B cell (primary cell): ENCODE measurements around the gene PCBP2. TPM values are rescaled to one million over a fixed set of nuclear protein-coding genes. Genes with fewer than 3 reads are reported as not detected.
"Not testable (repeated sequence)": the region's sequence is repeated elsewhere in the genome, so short reads cannot be mapped to it uniquely, and the experiment has no call there.

Experiments
- ATAC-seq: fragments of 200-7000 bp; cut with Tn5 transposase; one replicate; pipeline ENCODE4 v1.10.0; 2021; ENCODE audit warnings: low read depth, mild to moderate bottlenecking, moderate number of reproducible peaks, moderate library complexity
- CTCF ChIA-PET: fragments of 350-600 bp; sonication (Branson Sonifier 250); formaldehyde crosslinking; loops from one replicate; lab custom pipeline; 2021; ENCODE audit warnings: antibody characterized with exemption, inconsistent platforms; lab: Charles Lee
- POLR2A ChIA-PET: fragments of 350-600 bp; sonication (Branson Sonifier 250); formaldehyde crosslinking; loops from one replicate; lab custom pipeline; 2021; ENCODE audit warnings: antibody characterized with exemption; lab: Charles Lee
- DNase-seq: peaks from one replicate; pipeline ENCODE4 v3.0.0; 2013
- H2AFZ ChIP-seq: 2 replicates; pipeline ENCODE4 v1.6.1; 2012; ENCODE audit warnings: mild to moderate bottlenecking, low read depth, low read length; ENCODE audit not compliant: insufficient read depth, poor library complexity, severe bottlenecking
- H3K27ac ChIP-seq, 2 donors: 1 replicate in 1 of 2; 2 replicates in 1 of 2; pipeline ENCODE4 v1.5.1; 2012 to 2013; ENCODE audit warnings: low read length in 2 of 2, mild to moderate bottlenecking in 2 of 2, moderate library complexity in 1 of 2
- H3K27me3 ChIP-seq, 4 experiments: fragments of 200-600 bp in 1 of 4; sonication (generic) in 1 of 4; replicated peaks in 1 of 4; 1 replicate in 2 of 4; 2 replicates in 2 of 4; pipeline versions ENCODE4 v1.6.1 to v1.7.0; 2013 to 2016; ENCODE audit warnings: low read length in 3 of 4, mild to moderate bottlenecking in 2 of 4, mixed read lengths in 1 of 4, moderate library complexity in 1 of 4; ENCODE audit not compliant: insufficient read depth in 4 of 4, control insufficient read depth in 3 of 4; ENCODE audit errors: control extremely low read depth in 1 of 4
- H3K36me3 ChIP-seq, 2 experiments: replicated peaks in 1 of 2; 1 replicate in 1 of 2; 2 replicates in 1 of 2; pipeline versions ENCODE4 v1.6.1 to v1.7.1; 2013; ENCODE audit warnings: low read length in 1 of 2; ENCODE audit not compliant: insufficient read depth in 2 of 2, control insufficient read depth in 1 of 2; ENCODE audit errors: control extremely low read depth in 1 of 2, extremely low read depth in 1 of 2
- H3K4me1 ChIP-seq, 2 donors: fragments of 200-600 bp in 1 of 2; sonication (generic) in 1 of 2; 1 replicate in 1 of 2; 2 replicates in 1 of 2; pipeline versions ENCODE4 v1.5.1 to v1.6.1; 2013 to 2017; ENCODE audit warnings: low read length in 2 of 2; ENCODE audit not compliant: control insufficient read depth in 2 of 2, insufficient read depth in 2 of 2
- H3K4me2 ChIP-seq: replicated peaks from 2 replicates; pipeline ENCODE3; 2012; ENCODE audit warnings: mild to moderate bottlenecking, low read depth, low read length; ENCODE audit not compliant: poor library complexity, severe bottlenecking
- H3K4me3 ChIP-seq, 5 experiments: fragments of 200-600 bp in 1 of 5; sonication (generic) in 1 of 5; 1 replicate in 3 of 5; 2 replicates in 2 of 5; pipeline versions ENCODE4 v1.5.1 to v1.7.0; 2011 to 2016; ENCODE audit warnings: low read length in 4 of 5, mild to moderate bottlenecking in 4 of 5, low read depth in 2 of 5, control low read depth in 1 of 5, moderate library complexity in 1 of 5; ENCODE audit not compliant: insufficient read depth in 1 of 5; ENCODE audit errors: control extremely low read depth in 1 of 5, extremely low read depth in 1 of 5
- H3K79me2 ChIP-seq: fragments of 200-600 bp; sonication (generic); one replicate; pipeline ENCODE4 v1.6.0; 2016; ENCODE audit warnings: low read length; ENCODE audit not compliant: control insufficient read depth, insufficient read depth
- H3K9ac ChIP-seq: fragments of 200-600 bp; sonication (generic); 2 replicates; pipeline ENCODE4 v1.6.1; 2017; ENCODE audit warnings: mild to moderate bottlenecking, low read length, moderate library complexity
- H3K9me3 ChIP-seq, 3 donors: one replicate each; pipeline versions ENCODE4 v1.6.1 to v1.7.1; 2013; ENCODE audit warnings: low read length in 2 of 3; ENCODE audit not compliant: control insufficient read depth in 2 of 3, insufficient read depth in 1 of 3; ENCODE audit errors: control extremely low read depth in 1 of 3
- H4K20me1 ChIP-seq: 2 replicates; pipeline ENCODE4 v1.6.0; 2012; ENCODE audit warnings: mild to moderate bottlenecking, low read length; ENCODE audit not compliant: insufficient read depth, control insufficient read depth, poor library complexity, severe bottlenecking
- H3K27ac Mint-ChIP-seq: one replicate; pipeline ENCODE4 v1.8.0; 2021; ENCODE audit warnings: mixed read lengths
- H3K27me3 Mint-ChIP-seq: one replicate; pipeline ENCODE4 v1.8.0; 2021; ENCODE audit warnings: mixed read lengths
- H3K4me1 Mint-ChIP-seq: one replicate; pipeline ENCODE4 v1.8.0; 2021; ENCODE audit warnings: mixed read lengths
- H3K4me3 Mint-ChIP-seq: one replicate; pipeline ENCODE4 v1.8.0; 2021; ENCODE audit warnings: mixed read lengths
- H3K9me3 Mint-ChIP-seq: one replicate; pipeline ENCODE4 v1.8.0; 2022; ENCODE audit warnings: mixed read lengths; ENCODE audit not compliant: insufficient read depth
- EZH2 ChIP-seq: IDR thresholded peaks from 2 replicates; pipeline ENCODE4 v1.6.1; 2012; ENCODE audit warnings: borderline replicate concordance, low read depth, mild to moderate bottlenecking, moderate library complexity, low read length; ENCODE audit not compliant: insufficient read depth, poor library complexity, severe bottlenecking
- WGBS: methylation state at CpG from one replicate; pipeline ENCODE4 v1.1.5; 2013; ENCODE audit warnings: missing lambda C conversion rate; ENCODE audit not compliant: insufficient coverage; 5-methylcytosine and 5-hydroxymethylcytosine counted together
- intact Hi-C: fragments of 100-400 bp; cut with micrococcal nuclease; formaldehyde crosslinking; loops from one replicate; pipeline ENCODE4 v1.10.0; 2022
- polyA minus RNA-seq: library from RNA; depleted of rRNA, polyadenylated mRNA; stranded (reverse); fragments of >200 nt; gene quantifications from 2 replicates; pipeline ENCODE4 v1.2.3, GENCODE V29; 2012
- polyA plus RNA-seq: library from polyadenylated mRNA; depleted of rRNA; stranded (reverse); fragments of >200 nt; gene quantifications from 2 replicates; pipeline ENCODE4 v1.2.3, GENCODE V29; 2012
- total RNA-seq, 2 donors: library from RNA; stranded (reverse); fragments of 120-200 nt in 1 of 2; gene quantifications; 1 replicate in 1 of 2; 2 replicates in 1 of 2; pipeline versions ENCODE4 v1.2.3 to v1.2.4, GENCODE V29; 2013 to 2022
- TF ChIP-seq, protein P1 (sequence below): fragments of 200-600 bp; IDR thresholded peaks from one replicate; pipeline ENCODE4 v1.8.0; 2022; ENCODE audit warnings: antibody characterized with exemption, mild to moderate bottlenecking

The PCBP2 gene
- 916 and 944 TPM in 2 replicates for total RNA-seq
- total RNA-seq (2013): 198 TPM
- 492 and 630 TPM in 2 replicates for polyA plus RNA-seq
- polyA minus RNA-seq: 289 and 389 TPM in 2 replicates

DNA sequence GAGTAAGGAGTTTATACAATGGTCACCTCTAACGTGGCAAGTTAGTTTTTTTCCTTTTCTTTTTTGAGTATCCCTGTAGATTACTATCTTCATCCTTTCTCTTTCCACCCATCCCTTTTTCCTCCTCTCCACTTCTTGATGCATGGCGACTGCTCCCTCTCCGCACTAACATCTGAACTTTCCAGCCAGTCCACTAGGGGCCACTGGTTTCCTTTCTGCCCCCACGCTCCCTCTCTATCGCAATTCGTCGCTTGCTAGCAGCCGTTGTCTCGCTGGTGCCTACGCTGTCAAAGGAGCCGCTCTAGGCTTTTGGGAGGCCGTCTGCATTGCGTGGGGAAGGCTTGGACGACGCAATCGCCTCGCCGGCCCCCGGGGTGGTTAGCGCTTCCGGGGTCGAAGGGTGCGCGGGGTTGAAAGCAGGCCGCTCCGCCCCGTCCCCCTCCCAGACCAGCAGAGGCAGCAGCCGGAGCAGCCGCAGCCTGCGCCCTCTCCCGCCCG lies at the start of gene PCBP2:
TSS of gene PCBP2 (plus strand) at position 442 of the 498 bp plus-strand sequence. CDS start 2,699 bp downstream, outside the sequence.
- TF ChIP-seq, protein P1, sequence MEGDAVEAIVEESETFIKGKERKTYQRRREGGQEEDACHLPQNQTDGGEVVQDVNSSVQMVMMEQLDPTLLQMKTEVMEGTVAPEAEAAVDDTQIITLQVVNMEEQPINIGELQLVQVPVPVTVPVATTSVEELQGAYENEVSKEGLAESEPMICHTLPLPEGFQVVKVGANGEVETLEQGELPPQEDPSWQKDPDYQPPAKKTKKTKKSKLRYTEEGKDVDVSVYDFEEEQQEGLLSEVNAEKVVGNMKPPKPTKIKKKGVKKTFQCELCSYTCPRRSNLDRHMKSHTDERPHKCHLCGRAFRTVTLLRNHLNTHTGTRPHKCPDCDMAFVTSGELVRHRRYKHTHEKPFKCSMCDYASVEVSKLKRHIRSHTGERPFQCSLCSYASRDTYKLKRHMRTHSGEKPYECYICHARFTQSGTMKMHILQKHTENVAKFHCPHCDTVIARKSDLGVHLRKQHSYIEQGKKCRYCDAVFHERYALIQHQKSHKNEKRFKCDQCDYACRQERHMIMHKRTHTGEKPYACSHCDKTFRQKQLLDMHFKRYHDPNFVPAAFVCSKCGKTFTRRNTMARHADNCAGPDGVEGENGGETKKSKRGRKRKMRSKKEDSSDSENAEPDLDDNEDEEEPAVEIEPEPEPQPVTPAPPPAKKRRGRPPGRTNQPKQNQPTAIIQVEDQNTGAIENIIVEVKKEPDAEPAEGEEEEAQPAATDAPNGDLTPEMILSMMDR: peak; percentile 84
- TF ChIP-seq EZH2: no peak
- intact Hi-C loops: loop anchor here (1.0 to 5.0 kb wide), 12 partner anchors 10 to 276 kb away; partner anchors contain the start of genes AAAS, CALCOCO1, CSAD and MYG1
- Mint-ChIP-seq H3K4me3 (peak within 1 kb of the TSS; percentile 97), H3K27ac (peak within 1 kb of the TSS; percentile 99), H3K4me1 (peaks cover 27% of the 10 kb centered on the region), H3K27me3 (no peaks in the 10 kb centered on the region), H3K9me3 (no peaks in the 10 kb centered on the region)
- H3K27ac ChIP-seq: peak within 1 kb of the TSS; percentile 90 to 94
- no peaks in the 10 kb centered on the region for H3K9me3 ChIP-seq
- DNase-seq (peak; percentile 98), ATAC-seq (peak; percentile 90)
- H3K4me3 ChIP-seq: peak within 1 kb of the TSS; percentile 67 to 92 (median 85)
- peaks cover 51% of the 10 kb centered on the region for H4K20me1 ChIP-seq
- POLR2A ChIA-PET: interaction anchor here (0.6 kb wide), 1 partner anchor 31 kb away, joined by 7 read pairs; no protein-coding TSS in a partner anchor
- H2AFZ ChIP-seq: peak within 1 kb of the TSS; percentile 58
- peak within 1 kb of the TSS; percentile 78 for H3K4me2 ChIP-seq
- H3K36me3 ChIP-seq: peaks cover 15 to 34% of the 10 kb centered on the region in 2 experiments
- peaks cover 15 to 20% of the 10 kb centered on the region in 2 donors for H3K4me1 ChIP-seq
- no peaks in the 10 kb centered on the region for H3K27me3 ChIP-seq
- CTCF ChIA-PET: interaction anchor here (0.6 to 1.6 kb wide), 5 partner anchors 12 to 226 kb away, joined by 3 to 8 read pairs (median 5); partner anchors contain the start of gene AAAS
- H3K79me2 ChIP-seq: peaks cover 51% of the 10 kb centered on the region
- peak within 1 kb of the TSS; percentile 97 for H3K9ac ChIP-seq
- 0% methylated on average over 20 of the region's 32 CpGs for WGBS

DNA sequence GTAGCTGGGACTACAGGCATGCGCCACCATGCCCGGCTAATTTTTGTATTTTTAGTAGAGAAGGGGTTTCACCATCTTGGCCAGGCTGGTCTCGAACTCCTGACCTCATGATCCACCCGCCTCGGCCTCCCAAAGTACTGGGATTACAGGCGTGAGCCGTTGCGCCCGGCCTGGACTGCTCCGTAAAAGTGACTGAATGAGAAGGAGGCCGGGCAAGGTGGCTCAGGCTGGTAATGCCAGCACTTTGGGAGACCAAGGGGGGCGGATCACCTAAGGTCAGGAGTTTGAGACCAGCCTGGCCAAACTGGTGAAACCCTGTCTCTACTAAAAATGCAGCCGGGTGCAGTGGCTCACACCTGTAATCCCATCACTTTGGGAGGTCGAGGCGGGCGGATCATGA lies 49.6 kb upstream of the PCBP2 start:
- H3K4me3 Mint-ChIP-seq, ATAC-seq, H3K27me3 ChIP-seq, POLR2A ChIA-PET, H3K4me2 ChIP-seq, DNase-seq, intact Hi-C loops, H3K9me3 Mint-ChIP-seq, H3K4me1 ChIP-seq, H3K27me3 Mint-ChIP-seq, H3K27ac Mint-ChIP-seq, H3K4me3 ChIP-seq, H2AFZ ChIP-seq, H3K27ac ChIP-seq, H3K4me1 Mint-ChIP-seq, H3K9me3 ChIP-seq, H3K9ac ChIP-seq: not testable (repeated sequence)
- CTCF ChIA-PET: interaction anchor here (1.3 to 1.4 kb wide), 2 partner anchors 19 to 58 kb away, joined by 5 to 7 read pairs; no protein-coding TSS in a partner anchor
- H4K20me1 ChIP-seq: peaks cover 66% of the 10 kb centered on the region
- peaks cover 5 to 26% of the 10 kb centered on the region in 2 experiments for H3K36me3 ChIP-seq
- WGBS: 99% methylated on average over 14 of the region's 16 CpGs
- H3K79me2 ChIP-seq: peaks cover 82% of the 10 kb centered on the region
